ENCODE measurements around the gene CCDC159. TPM values are rescaled to one million over a fixed set of nuclear protein-coding genes. Genes with fewer than 3 reads are reported as not detected.

The CCDC159 gene
- total and polyA plus RNA-seq, 2 of the 13 experiments (the other 11 are each of a cell fraction or from before 2014, with no cell fraction given), result 1.7 to 6.3 TPM

DNA sequence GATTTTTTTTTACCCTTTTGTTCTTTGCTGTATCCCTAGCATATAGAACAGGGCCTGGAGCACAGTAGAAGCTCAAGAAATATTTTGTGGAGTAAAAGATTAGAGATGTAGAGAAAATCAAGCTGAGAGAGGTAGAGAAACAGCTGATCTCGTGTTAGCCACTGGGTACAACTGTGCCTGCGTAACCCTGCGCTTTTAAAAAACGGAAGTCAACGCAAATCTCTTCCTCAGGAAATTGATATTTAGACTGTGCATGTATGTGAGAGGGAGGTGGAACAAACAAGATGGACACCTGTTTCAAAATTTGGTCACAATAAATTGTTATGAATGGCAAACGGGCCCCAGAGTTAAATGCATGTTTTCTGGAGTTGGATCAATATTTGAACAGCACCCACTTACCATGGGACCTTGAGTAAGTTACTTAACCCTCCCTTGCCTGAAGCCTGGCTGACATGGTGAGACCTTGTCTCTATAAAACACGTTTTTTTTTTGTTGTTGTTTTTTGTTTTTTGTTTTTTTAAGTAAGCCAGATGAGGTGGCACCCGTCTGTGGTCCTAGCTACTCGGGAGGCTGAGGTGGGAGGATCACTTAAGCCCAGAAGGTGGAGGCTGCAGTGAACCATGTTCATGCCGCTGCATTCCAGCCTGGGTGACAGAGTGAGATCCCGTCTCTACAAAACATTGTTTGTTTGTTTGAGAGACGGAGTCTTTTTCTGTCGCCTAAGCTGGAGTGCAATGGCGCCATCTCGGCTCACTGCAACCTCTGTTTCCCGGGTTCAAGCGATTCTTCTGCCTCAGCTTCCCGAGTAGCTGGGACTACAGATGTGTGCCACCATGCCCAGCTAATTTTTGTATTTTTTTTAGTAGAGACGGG lies 41.1 kb downstream of the CCDC159 start (continued):
- TF ChIP-seq SAFB2 (CRISPR knock-in tag; IDR thresholded peaks at IDR 0.05; ENCODE audit: borderline replicate concordance, low read depth), result no peak
- TF ChIP-seq ONECUT2 (CRISPR knock-in tag; IDR thresholded peaks at IDR 0.05), result peak; percentile 72
- TF ChIP-seq MATR3 (CRISPR knock-in tag; IDR thresholded peaks at IDR 0.05), result no peak
- TF ChIP-seq PHF21A (CRISPR knock-in tag; IDR thresholded peaks at IDR 0.05), result 0 out of 2 replicates have a peak, but pooled peaks have one; percentile 41
- TF ChIP-seq PAXIP1 (CRISPR knock-in tag; conservative IDR thresholded peaks at IDR 0.05), result peak; percentile 41; the same call in 1 of the 2 replicates
- peak; percentile 16; the same call in 1 of the 2 replicates for TF ChIP-seq FOXA3 (CRISPR knock-in tag; IDR thresholded peaks at IDR 0.05)
- peak; percentile 19; the same call in 1 of the 2 replicates for TF ChIP-seq SALL1 (CRISPR knock-in tag; IDR thresholded peaks at IDR 0.05)
- TF ChIP-seq ETV5 (CRISPR knock-in tag; IDR thresholded peaks at IDR 0.05; ENCODE audit: borderline replicate concordance), result 0 out of 2 replicates have a peak, but pooled peaks have one; percentile 21
- TF ChIP-seq KAT8 (CRISPR knock-in tag; IDR thresholded peaks at IDR 0.05), result 0 out of 2 replicates have a peak, but pooled peaks have one; percentile 13
- TF ChIP-seq ZMYM3 (CRISPR knock-in tag; IDR thresholded peaks at IDR 0.05), result 0 out of 2 replicates have a peak, but pooled peaks have one; percentile 11
- TF ChIP-seq ZBTB33 (CRISPR knock-in tag; IDR thresholded peaks at IDR 0.05), result peak; percentile 79
- 0 out of 2 replicates have a peak, but pooled peaks have one; percentile 24 for TF ChIP-seq ISL2 (CRISPR knock-in tag; IDR thresholded peaks at IDR 0.05)
- no peak for TF ChIP-seq ZNF800 (CRISPR knock-in tag; IDR thresholded peaks at IDR 0.05)
- peak; percentile 51 for TF ChIP-seq SAP130 (CRISPR knock-in tag; IDR thresholded peaks at IDR 0.05; ENCODE audit: low read depth)
- no peak for TF ChIP-seq FOXO4 (CRISPR knock-in tag; conservative IDR thresholded peaks at IDR 0.05)
- TF ChIP-seq ZGPAT (CRISPR knock-in tag; IDR thresholded peaks at IDR 0.05), result 0 out of 2 replicates have a peak, but pooled peaks have one; percentile 14
